HL-60 (cell line): Measurements from ENCODE around the gene KLF9.

Experiments
- GABPA ChIP-seq: IDR thresholded peaks from 2 replicates; pipeline ENCODE4 v1.6.1; 2012; ENCODE audit warnings: low read depth
- POLR2AphosphoS5 ChIP-seq: IDR thresholded peaks from 2 replicates; pipeline ENCODE4 v1.6.1; 2012; ENCODE audit warnings: low read depth
- TF ChIP-seq, protein P1 (sequence below): IDR thresholded peaks from one replicate; pipeline ENCODE4 v1.5.1; 2011; ENCODE audit warnings: low read length, control low read depth, inconsistent platforms; ENCODE audit not compliant: insufficient read depth
- TF ChIP-seq, protein P2 (sequence below): IDR thresholded peaks from 2 replicates; pipeline ENCODE4 v1.6.1; 2012; ENCODE audit warnings: low read depth; ENCODE audit not compliant: insufficient replicate concordance

DNA sequence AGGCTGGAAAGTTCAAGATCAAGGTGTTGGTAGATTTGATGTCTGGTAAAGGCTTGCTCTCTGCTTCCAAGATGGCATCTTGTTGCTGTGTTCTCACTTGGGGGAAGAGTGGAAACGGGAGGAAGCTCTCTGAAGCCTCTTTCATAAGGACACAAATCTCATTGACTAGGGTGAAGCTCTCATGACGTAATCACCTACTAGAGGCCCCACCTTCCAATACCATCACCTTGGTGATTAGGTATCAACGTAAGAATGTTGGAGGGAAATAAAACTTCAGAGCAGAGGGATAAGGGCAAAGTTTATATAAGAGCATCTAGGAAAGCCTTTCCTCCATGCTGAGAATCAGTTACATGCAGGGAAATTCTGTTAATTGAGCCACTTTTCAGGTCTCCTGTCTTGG, 15.4 kb upstream of the KLF9 start:
- TF ChIP-seq, protein P1, sequence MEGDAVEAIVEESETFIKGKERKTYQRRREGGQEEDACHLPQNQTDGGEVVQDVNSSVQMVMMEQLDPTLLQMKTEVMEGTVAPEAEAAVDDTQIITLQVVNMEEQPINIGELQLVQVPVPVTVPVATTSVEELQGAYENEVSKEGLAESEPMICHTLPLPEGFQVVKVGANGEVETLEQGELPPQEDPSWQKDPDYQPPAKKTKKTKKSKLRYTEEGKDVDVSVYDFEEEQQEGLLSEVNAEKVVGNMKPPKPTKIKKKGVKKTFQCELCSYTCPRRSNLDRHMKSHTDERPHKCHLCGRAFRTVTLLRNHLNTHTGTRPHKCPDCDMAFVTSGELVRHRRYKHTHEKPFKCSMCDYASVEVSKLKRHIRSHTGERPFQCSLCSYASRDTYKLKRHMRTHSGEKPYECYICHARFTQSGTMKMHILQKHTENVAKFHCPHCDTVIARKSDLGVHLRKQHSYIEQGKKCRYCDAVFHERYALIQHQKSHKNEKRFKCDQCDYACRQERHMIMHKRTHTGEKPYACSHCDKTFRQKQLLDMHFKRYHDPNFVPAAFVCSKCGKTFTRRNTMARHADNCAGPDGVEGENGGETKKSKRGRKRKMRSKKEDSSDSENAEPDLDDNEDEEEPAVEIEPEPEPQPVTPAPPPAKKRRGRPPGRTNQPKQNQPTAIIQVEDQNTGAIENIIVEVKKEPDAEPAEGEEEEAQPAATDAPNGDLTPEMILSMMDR, result no peak
- TF ChIP-seq, protein P2, sequence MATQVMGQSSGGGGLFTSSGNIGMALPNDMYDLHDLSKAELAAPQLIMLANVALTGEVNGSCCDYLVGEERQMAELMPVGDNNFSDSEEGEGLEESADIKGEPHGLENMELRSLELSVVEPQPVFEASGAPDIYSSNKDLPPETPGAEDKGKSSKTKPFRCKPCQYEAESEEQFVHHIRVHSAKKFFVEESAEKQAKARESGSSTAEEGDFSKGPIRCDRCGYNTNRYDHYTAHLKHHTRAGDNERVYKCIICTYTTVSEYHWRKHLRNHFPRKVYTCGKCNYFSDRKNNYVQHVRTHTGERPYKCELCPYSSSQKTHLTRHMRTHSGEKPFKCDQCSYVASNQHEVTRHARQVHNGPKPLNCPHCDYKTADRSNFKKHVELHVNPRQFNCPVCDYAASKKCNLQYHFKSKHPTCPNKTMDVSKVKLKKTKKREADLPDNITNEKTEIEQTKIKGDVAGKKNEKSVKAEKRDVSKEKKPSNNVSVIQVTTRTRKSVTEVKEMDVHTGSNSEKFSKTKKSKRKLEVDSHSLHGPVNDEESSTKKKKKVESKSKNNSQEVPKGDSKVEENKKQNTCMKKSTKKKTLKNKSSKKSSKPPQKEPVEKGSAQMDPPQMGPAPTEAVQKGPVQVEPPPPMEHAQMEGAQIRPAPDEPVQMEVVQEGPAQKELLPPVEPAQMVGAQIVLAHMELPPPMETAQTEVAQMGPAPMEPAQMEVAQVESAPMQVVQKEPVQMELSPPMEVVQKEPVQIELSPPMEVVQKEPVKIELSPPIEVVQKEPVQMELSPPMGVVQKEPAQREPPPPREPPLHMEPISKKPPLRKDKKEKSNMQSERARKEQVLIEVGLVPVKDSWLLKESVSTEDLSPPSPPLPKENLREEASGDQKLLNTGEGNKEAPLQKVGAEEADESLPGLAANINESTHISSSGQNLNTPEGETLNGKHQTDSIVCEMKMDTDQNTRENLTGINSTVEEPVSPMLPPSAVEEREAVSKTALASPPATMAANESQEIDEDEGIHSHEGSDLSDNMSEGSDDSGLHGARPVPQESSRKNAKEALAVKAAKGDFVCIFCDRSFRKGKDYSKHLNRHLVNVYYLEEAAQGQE, result no peak
- no peak for TF ChIP-seq POLR2AphosphoS5
- TF ChIP-seq GABPA, result no peak
